GM12878 (cell line): ENCODE measurements around the gene ATP6V1C2. TPM values are rescaled to one million over a fixed set of nuclear protein-coding genes. Genes with fewer than 3 reads are reported as not detected.

ENCODE experiments used
- ATAC-seq: fragments of 200-7000 bp; cut with Tn5 transposase; 3 replicates; pipeline ENCODE4 v1.9.1; 2020; ENCODE audit warnings: mild to moderate bottlenecking, moderate library complexity
- BruUV-seq: library from RNA; stranded (reverse); fragments of 400-500 nt; replicated peaks from 2 replicates; lab custom pipeline; 2021; lab: Mats Ljungman, UMichigan
- CTCF ChIA-PET: fragments of 300-600 bp; sonication (Branson Sonifier 250); formaldehyde crosslinking; extraction: SDS; loops from one replicate; lab custom pipeline; 2021; ENCODE audit warnings: inconsistent platforms; lab: Yijun Ruan, JAX
- POLR2A ChIA-PET: fragments of 350-600 bp; formaldehyde crosslinking; extraction: SDS; loops from one replicate; lab custom pipeline; 2021; ENCODE audit warnings: inconsistent platforms; lab: Charles Lee
- RAD21 ChIA-PET: fragments of 300-600 bp; sonication (Branson Sonifier 250); formaldehyde crosslinking; loops from one replicate; lab custom pipeline; 2023; ENCODE audit warnings: antibody characterized with exemption; ENCODE audit not compliant: unreplicated experiment; lab: Charles Lee
- SMC1A ChIA-PET: fragments of 300-600 bp; sonication (Branson Sonifier 250); formaldehyde crosslinking; loops from one replicate; lab custom pipeline; 2023; ENCODE audit not compliant: unreplicated experiment, uncharacterized antibody; lab: Charles Lee
- DNase-seq: peaks from one replicate; pipeline ENCODE4 v3.0.0-alpha.2; 2011; ENCODE audit warnings: low read depth, low spot score
- FAIRE-seq: peaks from 3 replicates; lab custom pipeline; 2011; peaks lifted over from hg19 to GRCh38; lab: Jason Lieb, UNC
- H2AFZ ChIP-seq: 2 replicates; pipeline ENCODE4 v1.6.0; 2011; ENCODE audit warnings: low read depth, low read length, control low read depth; ENCODE audit not compliant: control insufficient read depth
- H3K27ac ChIP-seq: 2 replicates; pipeline ENCODE4 v1.5.1; 2011; ENCODE audit warnings: control low read depth; ENCODE audit not compliant: control insufficient read depth, insufficient read depth
- H3K27me3 ChIP-seq, 2 experiments: replicated peaks in 1 of 2; 2 replicates each; pipeline versions ENCODE4 v1.6.0 to v1.6.1; 2011; ENCODE audit warnings: low read length in 1 of 2; ENCODE audit not compliant: control insufficient read depth in 2 of 2, insufficient read depth in 2 of 2
- H3K36me3 ChIP-seq, 2 experiments: 2 replicates each; pipeline ENCODE4 v1.5.1; 2011; ENCODE audit warnings: low read length in 1 of 2; ENCODE audit not compliant: control insufficient read depth in 2 of 2, insufficient read depth in 2 of 2
- H3K4me1 ChIP-seq: 2 replicates; pipeline ENCODE4 v1.6.1; 2011; ENCODE audit warnings: mild to moderate bottlenecking, low read length, moderate library complexity, mixed read lengths; ENCODE audit not compliant: control insufficient read depth, insufficient read depth
- H3K4me2 ChIP-seq: 2 replicates; pipeline ENCODE4 v1.6.0; 2011; ENCODE audit warnings: control low read depth; ENCODE audit not compliant: control insufficient read depth, insufficient read depth
- H3K4me3 ChIP-seq: fragments of 200-600 bp; sonication (generic); 2 replicates; pipeline ENCODE4 v1.5.1; 2016
- H3K79me2 ChIP-seq: 2 replicates; pipeline ENCODE4 v1.6.0; 2011; ENCODE audit warnings: low read length; ENCODE audit not compliant: control insufficient read depth, insufficient read depth
- H3K9ac ChIP-seq: 2 replicates; pipeline ENCODE4 v1.8.0; 2011; ENCODE audit warnings: low read length, control low read depth, mixed read lengths; ENCODE audit not compliant: control insufficient read depth, insufficient read depth
- H3K9me3 ChIP-seq: replicated peaks from 3 replicates; pipeline ENCODE4 v1.5.1; 2011; ENCODE audit warnings: mild to moderate bottlenecking, low read length; ENCODE audit not compliant: control insufficient read depth, insufficient read depth
- H4K20me1 ChIP-seq: 2 replicates; pipeline ENCODE4 v1.6.0; 2011; ENCODE audit not compliant: control insufficient read depth, insufficient read depth
- BMI1 ChIP-seq: fragments of 450-650 bp; IDR thresholded peaks from 2 replicates; pipeline ENCODE4 v1.6.1; 2016; ENCODE audit warnings: mild to moderate bottlenecking, moderate library complexity, borderline replicate concordance
- BRCA1 ChIP-seq: IDR thresholded peaks from 2 replicates; pipeline ENCODE4 v1.6.1; 2011; ENCODE audit warnings: low read depth, low read length, improper control_type of control experiment
- DPF2 ChIP-seq: fragments of 450-650 bp; IDR thresholded peaks from 2 replicates; pipeline ENCODE4 v1.6.1; 2017; ENCODE audit warnings: mild to moderate bottlenecking
- IKZF1 ChIP-seq: fragments of 450-650 bp; conservative IDR thresholded peaks from 2 replicates; pipeline ENCODE4 v1.6.1; 2017; ENCODE audit warnings: antibody characterized with exemption, mild to moderate bottlenecking
- JUND ChIP-seq: IDR thresholded peaks from 2 replicates; pipeline ENCODE4 v1.6.1; 2012; ENCODE audit warnings: low read depth, mild to moderate bottlenecking, low read length, improper control_type of control experiment, moderate library complexity
- MXI1 ChIP-seq: fragments of 150-350 bp; IDR thresholded peaks from 2 replicates; pipeline ENCODE4 v1.6.1; 2011; ENCODE audit warnings: low read depth, mild to moderate bottlenecking, inconsistent platforms, low read length, improper control_type of control experiment
- MYB ChIP-seq: fragments of 150-350 bp; IDR thresholded peaks from 2 replicates; pipeline ENCODE4 v1.6.1; 2014; ENCODE audit warnings: mild to moderate bottlenecking, low read depth, low read length, borderline replicate concordance
- PAX8 ChIP-seq: fragments of 450-650 bp; IDR thresholded peaks from 2 replicates; pipeline ENCODE4 v1.6.1; 2017; ENCODE audit warnings: mild to moderate bottlenecking, moderate library complexity
- POLR2A ChIP-seq: IDR thresholded peaks from 2 replicates; pipeline ENCODE4 v1.6.1; 2011; ENCODE audit warnings: low read depth, mild to moderate bottlenecking, low read length
- RFX5 ChIP-seq: IDR thresholded peaks from 2 replicates; pipeline ENCODE4 v1.6.1; 2011; ENCODE audit warnings: low read depth, low read length, improper control_type of control experiment
- SMARCA5 ChIP-seq: fragments of 450-650 bp; IDR thresholded peaks from 2 replicates; pipeline ENCODE4 v1.6.1; 2017; ENCODE audit warnings: mild to moderate bottlenecking
- SRF ChIP-seq, 2 experiments: IDR thresholded peaks; 2 replicates each; pipeline ENCODE4 v1.6.1; 2011; ENCODE audit warnings: low read depth in 2 of 2, low read length in 2 of 2, mild to moderate bottlenecking in 1 of 2, moderate library complexity in 1 of 2
- STAT3 ChIP-seq: IDR thresholded peaks from 2 replicates; pipeline ENCODE4 v1.6.1; 2011; ENCODE audit warnings: low read depth, low read length, improper control_type of control experiment
- TCF12 ChIP-seq: IDR thresholded peaks from 2 replicates; pipeline ENCODE4 v1.6.1; 2011; ENCODE audit warnings: low read depth, mild to moderate bottlenecking, low read length
- USF2 ChIP-seq: IDR thresholded peaks from 2 replicates; pipeline ENCODE4 v1.6.1; 2011; ENCODE audit warnings: low read depth, low read length, improper control_type of control experiment, borderline replicate concordance
- ZNF217 ChIP-seq: fragments of 450-650 bp; IDR thresholded peaks from 2 replicates; pipeline ENCODE4 v1.6.1; 2017; ENCODE audit warnings: antibody characterized with exemption, mild to moderate bottlenecking
- ZNF274 ChIP-seq: IDR thresholded peaks from one replicate; pipeline ENCODE4 v1.8.0; 2011; ENCODE audit not compliant: insufficient read length, insufficient read depth
- ZNF622 ChIP-seq: fragments of 450-650 bp; IDR thresholded peaks from 2 replicates; pipeline ENCODE4 v1.6.1; 2017; ENCODE audit warnings: mild to moderate bottlenecking, inconsistent platforms
- WGBS: methylation state at CpG from one replicate; pipeline ENCODE4 v1.1.6; 2016; ENCODE audit warnings: low lambda C conversion rate; ENCODE audit not compliant: insufficient replicate concordance, insufficient coverage; ENCODE audit errors: missing lambda C conversion rate; 5-methylcytosine and 5-hydroxymethylcytosine counted together
- in situ Hi-C: fragments of 300-500 bp; cut with MboI; formaldehyde crosslinking; loops from 9 replicates; pipeline ENCODE4 v1.14.3; 2018; ENCODE audit warnings: mixed read lengths
- intact Hi-C: fragments of 100-400 bp; cut with micrococcal nuclease; formaldehyde crosslinking; loops from one replicate; pipeline ENCODE4 v1.14.2; 2022; ENCODE audit not compliant: unreplicated experiment
- polyA plus RNA-seq, 11 experiments: library from polyadenylated mRNA; depleted of rRNA in 4 of 11; unstranded in 6 of 11; stranded (reverse) in 5 of 11; fragments of >200 nt; fragmentation: Nextera tagmentation in 4 of 11; fragmentation: Illumina TruSeq in 1 of 11; extraction: Ambion mirVana in 4 of 11; extraction: Trizol in 1 of 11; gene quantifications; 1 replicate in 1 of 11; 2 replicates in 10 of 11; pipeline versions ENCODE4 v1.2.1 to v1.2.3, GENCODE V29; 2011 to 2016; ENCODE audit warnings: inconsistent platforms in 2 of 11, missing spikeins in 2 of 11, low read depth in 1 of 11
- total RNA-seq, 4 experiments: library from RNA; depleted of rRNA in 3 of 4; stranded (reverse); fragments of >200 nt in 3 of 4; fragmentation: Illumina TruSeq in 1 of 4; extraction: Trizol in 1 of 4; gene quantifications; 2 replicates each; pipeline versions ENCODE4 v1.2.1 to v1.2.3, GENCODE V29; 2013 to 2021

The ATP6V1C2 gene
- total and polyA plus RNA-seq, 10 of the 15 experiments (the other 5 are each of a cell fraction or from before 2014, with no cell fraction given): 0.04 to 1.5 (median 0.24) TPM; not detected in 1

- 36% methylated on average over 4 of the region's 4 CpGs for WGBS
- Histone ChIP-seq H3K36me3 (no peaks in the 10 kb centered on the region), H2AFZ (no peak overlapping the region), H4K20me1 (no peaks in the 10 kb centered on the region), H3K27me3 (peaks cover 0 to 3% of the 10 kb centered on the region in 2 experiments; a peak in 1 of 4 replicates), H3K27ac (no peak overlapping the region), H3K9ac (no peak overlapping the region), H3K4me1 (no peaks in the 10 kb centered on the region), H3K4me2 (no peak overlapping the region), H3K4me3 (no peak overlapping the region), H3K9me3 (no peaks in the 10 kb centered on the region; the same call in 2 of the 3 replicates), H3K79me2 (no peaks in the 10 kb centered on the region)
- TF ChIP-seq STAT3: no peak
- no peak for TF ChIP-seq SRF (IDR thresholded peaks at IDR 0.05; ENCODE audit: low read depth in 2 of 2, low read length in 2 of 2)
- no peak for TF ChIP-seq ZNF217
- no peak for TF ChIP-seq RFX5
- no peak for TF ChIP-seq DPF2
- TF ChIP-seq BMI1: no peak
- TF ChIP-seq POLR2A: no peak
- no peak for TF ChIP-seq IKZF1
- no peak for TF ChIP-seq TCF12
- TF ChIP-seq ZNF622: no peak
- no peak for TF ChIP-seq PAX8
- TF ChIP-seq MYB: no peak
- TF ChIP-seq MXI1: no peak
- TF ChIP-seq USF2: no peak
- TF ChIP-seq ZNF274: no peak
- no peak for TF ChIP-seq JUND
- no peak for TF ChIP-seq SMARCA5
- no peak for TF ChIP-seq BRCA1
- POLR2A ChIA-PET: interaction anchor here (1.0 kb wide), 1 partner anchor 11 kb away, joined by 3 read pairs; no protein-coding TSS in a partner anchor
- in situ Hi-C loops: no loop called here
- BruUV-seq: no TSS peak
- DNase-seq (no peak), ATAC-seq (no peak), FAIRE-seq (no peak)
- intact Hi-C loops: no loop called here
- SMC1A ChIA-PET: interaction anchor here (1.3 kb wide), 2 partner anchors 76 to 307 kb away, joined by 3 to 4 read pairs; no protein-coding TSS in a partner anchor
- CTCF ChIA-PET: interaction anchor here (1.3 to 1.6 kb wide), 2 partner anchors 11 kb away, joined by 3 to 5 read pairs; partner anchors contain the start of gene PDIA6
- RAD21 ChIA-PET: no interaction called here
These were observed 102.8 kb downstream of the ATP6V1C2 start for GRCh38 chr2:10824191-10824590.
